Measurements from ENCODE around the gene PRPH2. TPM values are rescaled to one million over a fixed set of nuclear protein-coding genes. Genes with fewer than 3 reads are reported as not detected.
A peak's percentile ranks its signal among the peaks of the same experiment; 100 is the strongest.

Gene PRPH2
- total RNA-seq, 1 donor from 2014 or later, result not detected

DNA sequence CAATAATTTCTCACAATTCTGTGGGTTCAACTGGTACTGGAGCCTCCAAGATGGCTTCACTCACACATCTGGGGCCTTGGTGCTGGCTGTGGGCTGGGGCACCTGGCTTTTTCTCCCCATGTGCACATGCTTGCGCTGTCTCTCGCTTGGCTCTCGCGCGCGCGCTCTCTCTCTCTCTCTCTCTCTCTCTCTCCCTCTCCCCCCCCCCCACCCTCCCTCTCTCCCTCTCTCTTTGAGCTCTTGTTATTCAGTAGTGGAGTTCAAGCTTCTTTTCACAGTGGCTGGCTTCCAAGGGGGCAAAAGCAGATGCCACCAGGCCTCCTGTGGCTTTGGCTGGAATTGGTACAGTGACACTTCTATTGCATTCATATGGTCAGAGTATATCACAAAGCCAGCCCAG, 34.3 kb upstream of the PRPH2 start:
- no peak for TF ChIP-seq POLR2AphosphoS5 (IDR thresholded peaks at IDR 0.05; ENCODE audit: insufficient read depth in 1 of 2, low read depth in 1 of 2)
- no peak for TF ChIP-seq POLR2A (IDR thresholded peaks at IDR 0.05)
- no peak for TF ChIP-seq CTCF (IDR thresholded peaks at IDR 0.05)
- DNase-seq (ENCODE audit: extremely low spot score in 2 of 2), result no peak
- Histone ChIP-seq H3K27me3 (no peaks in the 10 kb centered on the region), H3K27ac (no peak overlapping the region), H3K36me3 (no peaks in the 10 kb centered on the region), H3K9me3 (no peaks in the 10 kb centered on the region), H3K4me3 (no peak overlapping the region), H3K4me1 (peaks cover 2% of the 10 kb centered on the region)
- intact Hi-C loops (cut with DNase I), result no loop called here

- TF ChIP-seq CTCF (IDR thresholded peaks at IDR 0.05) (no peak), POLR2AphosphoS5 (IDR thresholded peaks at IDR 0.05; ENCODE audit: insufficient read depth in 1 of 2, low read depth in 1 of 2) (no peak), POLR2A (IDR thresholded peaks at IDR 0.05) (no peak)
- no peak for DNase-seq (ENCODE audit: extremely low spot score in 2 of 2)
- H3K4me1 ChIP-seq, result peaks cover 11% of the 10 kb centered on the region
- intact Hi-C loops (cut with DNase I), result no loop called here
- no peaks in the 10 kb centered on the region for H3K9me3 ChIP-seq
- no peaks in the 10 kb centered on the region for H3K27me3 ChIP-seq
- H3K27ac ChIP-seq, result no peak overlapping the region
- no peaks in the 10 kb centered on the region for H3K36me3 ChIP-seq
- H3K4me3 ChIP-seq, result no peak overlapping the region
Measured at GRCh38 chr6:42754759-42755158, 32.4 kb upstream of the PRPH2 start.

DNA sequence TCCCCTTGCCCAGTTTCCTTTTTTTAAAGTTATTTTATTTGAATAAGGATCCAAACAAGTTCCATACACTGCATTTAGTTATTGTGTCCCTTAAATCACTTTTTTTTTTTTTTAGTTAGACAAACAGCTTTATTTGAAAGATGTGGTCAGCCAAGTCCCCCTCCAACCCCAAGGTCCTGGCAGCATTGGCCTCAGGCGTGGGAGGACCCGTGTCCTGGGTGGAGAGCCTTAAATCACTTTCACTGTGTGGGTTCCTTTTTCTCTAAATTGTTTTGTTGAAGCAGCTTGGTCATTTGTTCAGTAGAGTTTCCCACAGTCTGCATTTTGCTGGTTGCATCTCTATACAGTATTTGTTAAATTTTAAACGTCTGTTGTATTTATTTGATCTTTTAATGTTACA, 28.7 kb upstream of the PRPH2 start:
- Histone ChIP-seq H3K27me3 (no peaks in the 10 kb centered on the region), H3K27ac (no peak overlapping the region)
- no peak for DNase-seq (ENCODE audit: extremely low spot score in 2 of 2)

DNA sequence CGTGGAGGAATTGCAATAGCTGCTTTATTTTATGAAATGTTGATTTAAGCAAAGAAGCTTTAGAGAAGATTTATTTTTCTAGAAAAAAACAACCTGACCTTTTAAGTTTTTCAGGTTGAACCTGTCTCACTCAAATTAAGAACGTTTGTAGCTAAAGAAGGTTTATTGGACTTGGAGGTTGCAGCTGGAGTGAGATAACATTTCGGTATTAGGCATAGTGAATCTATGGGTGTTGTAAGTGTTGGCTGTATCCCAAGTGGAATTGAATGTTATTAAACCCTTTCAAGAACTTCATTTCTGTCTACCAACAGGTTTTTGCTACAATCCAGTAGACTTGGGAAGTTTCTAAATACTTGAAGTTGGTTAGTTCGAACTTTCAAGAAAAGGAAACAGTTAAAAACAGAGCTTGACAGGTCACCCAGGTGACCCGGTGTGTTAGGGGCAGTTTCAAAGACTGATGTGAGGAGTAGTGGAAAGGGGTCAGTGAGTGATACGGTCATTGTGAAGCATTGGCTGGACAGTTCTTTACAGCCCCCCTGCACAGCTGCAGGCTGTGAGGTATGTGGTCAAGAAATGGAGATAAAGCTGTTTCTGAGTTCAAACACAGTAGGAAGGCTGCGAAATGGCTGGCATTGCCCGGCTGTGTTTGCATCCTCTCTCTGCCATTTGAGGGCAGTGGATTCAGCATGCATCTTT, 26.0 kb upstream of the PRPH2 start:
- no peak for TF ChIP-seq POLR2AphosphoS5 (IDR thresholded peaks at IDR 0.05; ENCODE audit: insufficient read depth in 1 of 2, low read depth in 1 of 2)
- TF ChIP-seq POLR2A (IDR thresholded peaks at IDR 0.05), result no peak
- no peak for TF ChIP-seq CTCF (IDR thresholded peaks at IDR 0.05)
- Histone ChIP-seq H3K4me3 (peak overlapping the region in 1 of 2 donors; percentile 97), H3K27me3 (no peaks in the 10 kb centered on the region), H3K9me3 (no peaks in the 10 kb centered on the region), H3K27ac (peak overlapping the region; percentile 19), H3K36me3 (no peaks in the 10 kb centered on the region), H3K4me1 (peaks cover 44% of the 10 kb centered on the region)
- intact Hi-C loops (cut with DNase I), result no loop called here
- no peak for DNase-seq (ENCODE audit: extremely low spot score in 2 of 2)

More for the DNA sequence above, 28.7 kb upstream of the PRPH2 start:
- no peaks in the 10 kb centered on the region for H3K36me3 ChIP-seq
- peaks cover 25% of the 10 kb centered on the region for H3K4me1 ChIP-seq
- H3K4me3 ChIP-seq, result no peak overlapping the region
- intact Hi-C loops (cut with DNase I), result no loop called here
- no peak for TF ChIP-seq POLR2AphosphoS5 (IDR thresholded peaks at IDR 0.05; ENCODE audit: insufficient read depth in 1 of 2, low read depth in 1 of 2)
- no peak for TF ChIP-seq POLR2A (IDR thresholded peaks at IDR 0.05)
- no peak for TF ChIP-seq CTCF (IDR thresholded peaks at IDR 0.05)
- no peaks in the 10 kb centered on the region for H3K9me3 ChIP-seq
